Hematopoietic multipotent progenitor cell treated with erythropoietin and hydrocortisone succinate and interleukin-3 and kit ligand, for 15 days (in vitro differentiated cells): ENCODE results near the gene MTF2.

Source experiments
- DNase-seq: peaks from one replicate; pipeline ENCODE4 v3.0.0-alpha.2; 2015; ENCODE audit warnings: low spot score

MTF2 gene

GRCh38 chr1:93083979-93084378 is 4.9 kb downstream of the MTF2 start:
- no peak for DNase-seq

GRCh38 chr1:93087532-93087931 is 8.4 kb downstream of the MTF2 start:
- DNase-seq, result no peak

GRCh38 chr1:93093332-93094006 is 14.4 kb downstream of the MTF2 start:
- DNase-seq, result no peak

- DNase-seq, result no peak
Measured at GRCh38 chr1:93095804-93096585, 16.9 kb downstream of the MTF2 start.

- no peak for DNase-seq
Measured at GRCh38 chr1:93102142-93102541, 23.1 kb downstream of the MTF2 start.

GRCh38 chr1:93106226-93106625 is 27.1 kb downstream of the MTF2 start:
- no peak for DNase-seq

GRCh38 chr1:93107395-93107794 is 28.3 kb downstream of the MTF2 start:
- no peak for DNase-seq

GRCh38 chr1:93108335-93108734 is 29.3 kb downstream of the MTF2 start:
- DNase-seq, result no peak

- no peak for DNase-seq
Measured at GRCh38 chr1:93109578-93109977, 30.5 kb downstream of the MTF2 start.

GRCh38 chr1:93111065-93111464 is 32.0 kb downstream of the MTF2 start:
- no peak for DNase-seq

GRCh38 chr1:93111561-93111960 is 32.5 kb downstream of the MTF2 start:
- DNase-seq, result no peak

- no peak for DNase-seq
Measured at GRCh38 chr1:93113127-93113526, 34.0 kb downstream of the MTF2 start.

- DNase-seq, result no peak
Measured at GRCh38 chr1:93114391-93114790, 35.3 kb downstream of the MTF2 start.

- no peak for DNase-seq
Measured at GRCh38 chr1:93120614-93121013, 41.5 kb downstream of the MTF2 start.

GRCh38 chr1:93123201-93123783 is 44.2 kb downstream of the MTF2 start:
- no peak for DNase-seq

GRCh38 chr1:93124556-93125355 is 45.7 kb downstream of the MTF2 start:
- DNase-seq, result no peak

- no peak for DNase-seq
Measured at GRCh38 chr1:93129507-93130099, 50.5 kb downstream of the MTF2 start.

GRCh38 chr1:93132638-93133037 is 53.6 kb downstream of the MTF2 start:
- DNase-seq, result no peak

- DNase-seq, result no peak
Measured at GRCh38 chr1:93136445-93136844, 57.4 kb downstream of the MTF2 start.

- no peak for DNase-seq
Measured at GRCh38 chr1:93137604-93138292, 58.7 kb downstream of the MTF2 start.

GRCh38 chr1:93140106-93140505 is 61.0 kb downstream of the MTF2 start:
- DNase-seq, result no peak
